Activated CD4-positive, alpha-beta T cell treated with anti-CD3 and anti-CD28 coated beads for 36 hours (primary cell): ENCODE results near the gene PRC1. TPM values are rescaled to one million over a fixed set of nuclear protein-coding genes. Genes with fewer than 3 reads are reported as not detected.

Experiments
- total RNA-seq, 2 experiments: library from RNA; stranded (reverse); gene quantifications; one replicate each; pipeline ENCODE4 v1.2.3, GENCODE V29; 2021

PRC1 gene
- total RNA-seq, 2 experiments from 2014 or later, result 111 to 157 TPM

Other genes starting within 250 kb of the PRC1 start
- 100 to 1,000 TPM; 406 to 422 TPM for gene FURIN, start 125.9 kb downstream of the PRC1 start, total RNA-seq
- gene FES, start 110.0 kb downstream of the PRC1 start, total RNA-seq, result 10 to 100 TPM; 12.2 to 15.6 TPM
- 100 to 1,000 TPM in 1 of 2 experiments, 10 to 100 TPM in 1; 76.6 to 104 TPM for gene MAN2A2, start 91.2 kb downstream of the PRC1 start, total RNA-seq
- gene HDDC3, start 62.0 kb downstream of the PRC1 start, total RNA-seq, result 10 to 100 TPM; 34.2 to 41.2 TPM
- 10 to 100 TPM; 51.4 to 65.6 TPM for gene UNC45A, start 59.2 kb downstream of the PRC1 start, total RNA-seq
- 10 to 100 TPM; 28.9 to 37.4 TPM for gene RCCD1, start 39.7 kb downstream of the PRC1 start, total RNA-seq
- 10 to 100 TPM; 22.8 to 25.9 TPM for gene VPS33B, start 28.1 kb upstream of the PRC1 start, total RNA-seq
- gene SV2B, start 105.7 kb upstream of the PRC1 start, total RNA-seq, result under 1 TPM; 0.05 TPM